ENCODE measurements around the gene GNG4.

GRCh38 chr1:235567812-235568503 lies 81.6 kb downstream of the GNG4 start:
- no peak for TF ChIP-seq EP300 (IDR thresholded peaks at IDR 0.05)
- no peak for TF ChIP-seq POLR2A (IDR thresholded peaks at IDR 0.05)
- TF ChIP-seq CTCF (IDR thresholded peaks at IDR 0.05), result no peak

Data from tibial nerve (tissue), 4 donors.